ENCODE data around the gene IL23A. TPM values are rescaled to one million over a fixed set of nuclear protein-coding genes. Genes with fewer than 3 reads are reported as not detected.

The IL23A gene, protein sequence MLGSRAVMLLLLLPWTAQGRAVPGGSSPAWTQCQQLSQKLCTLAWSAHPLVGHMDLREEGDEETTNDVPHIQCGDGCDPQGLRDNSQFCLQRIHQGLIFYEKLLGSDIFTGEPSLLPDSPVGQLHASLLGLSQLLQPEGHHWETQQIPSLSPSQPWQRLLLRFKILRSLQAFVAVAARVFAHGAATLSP
- 10 to 100 TPM in 1 of 2 experiments, 1 to 10 TPM in 1; 2.9 to 12.4 TPM for total RNA-seq

DNA sequence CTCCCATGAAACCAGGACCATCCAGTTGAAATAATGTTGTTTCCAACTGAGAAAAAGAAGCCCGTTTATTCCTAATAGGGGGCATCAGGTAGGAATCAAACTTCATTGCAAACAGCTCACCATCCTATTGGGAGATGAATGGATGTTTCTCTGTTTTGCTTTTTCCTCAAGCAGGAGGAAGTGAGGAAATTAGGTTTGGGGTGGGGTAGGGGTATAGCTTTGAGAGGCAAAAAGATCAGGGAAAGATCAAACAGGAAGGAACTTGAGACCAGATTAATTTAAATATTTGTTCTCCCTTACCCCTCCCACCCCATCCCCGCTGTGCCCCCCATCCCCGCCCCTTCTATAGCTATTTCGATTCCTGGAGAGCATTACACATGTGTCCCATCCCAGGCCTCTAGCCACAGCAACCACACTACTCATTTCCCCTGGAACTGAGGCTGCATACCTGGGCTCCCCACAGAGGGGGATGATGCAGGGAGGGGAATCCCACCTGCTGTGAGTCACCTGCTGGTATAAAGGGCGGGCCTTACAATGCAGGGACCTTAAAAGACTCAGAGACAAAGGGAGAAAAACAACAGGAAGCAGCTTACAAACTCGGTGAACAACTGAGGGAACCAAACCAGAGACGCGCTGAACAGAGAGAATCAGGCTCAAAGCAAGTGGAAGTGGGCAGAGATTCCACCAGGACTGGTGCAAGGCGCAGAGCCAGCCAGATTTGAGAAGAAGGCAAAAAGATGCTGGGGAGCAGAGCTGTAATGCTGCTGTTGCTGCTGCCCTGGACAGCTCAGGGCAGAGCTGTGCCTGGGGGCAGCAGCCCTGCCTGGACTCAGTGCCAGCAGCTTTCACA, at the start of gene IL23A:
Gene IL23A (plus strand): TSS at position 577 of the 850 bp plus-strand sequence. CDS start 161 bp downstream, at position 738.
- Mint-ChIP-seq H3K4me1 (peaks cover 47% of the 10 kb centered on the region), H3K27ac (peak within 1 kb of the TSS; percentile 99), H3K27me3 (no peaks in the 10 kb centered on the region), H3K9me3 (ENCODE audit: low read depth) (no peaks in the 10 kb centered on the region), H3K36me3 (peaks cover 26% of the 10 kb centered on the region), H3K4me3 (peak within 1 kb of the TSS; percentile 69)
- CTCF ChIA-PET: interaction anchor here (0.7 to 2.7 kb wide), 10 partner anchors 11 to 149 kb away, joined by 3 to 21 read pairs (median 4); partner anchors contain the start of genes CNPY2, SMARCC2 and STAT2
- ATAC-seq: peak; percentile 41
- DNase-seq: peak; percentile 87

DNA sequence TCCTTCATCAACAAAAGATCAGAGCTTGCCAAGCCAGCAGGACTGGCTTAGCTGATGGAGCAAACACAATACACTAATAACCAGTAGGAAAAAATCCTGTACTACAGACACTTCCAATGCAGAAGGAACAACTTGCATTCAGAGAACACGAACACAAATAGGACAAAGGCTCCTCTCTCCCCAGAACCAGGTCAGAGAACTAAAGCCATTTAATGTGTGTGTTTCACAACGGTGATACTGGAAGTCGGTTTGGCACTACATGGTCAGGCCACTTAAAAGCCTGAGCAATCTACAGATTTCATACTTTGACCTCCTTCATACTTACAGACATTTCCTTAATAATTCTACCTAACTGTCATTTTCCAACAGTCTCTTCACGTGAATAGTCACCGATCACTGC, 44.9 kb upstream of the IL23A start:
- H3K36me3 Mint-ChIP-seq: peaks cover 47% of the 10 kb centered on the region
- peaks cover 51% of the 10 kb centered on the region for H3K4me1 Mint-ChIP-seq
- H3K27ac Mint-ChIP-seq: peak overlapping the region; percentile 36
- DNase-seq: no peak
- H3K9me3 Mint-ChIP-seq (ENCODE audit: low read depth): no peaks in the 10 kb centered on the region
- no peaks in the 10 kb centered on the region for H3K27me3 Mint-ChIP-seq
- no peak overlapping the region for H3K4me3 Mint-ChIP-seq
- CTCF ChIA-PET: interaction anchor here (1.7 kb wide), 1 partner anchor 27 kb away, joined by 6 read pairs; the partner anchor contains the start of gene COQ10A
- no peak for ATAC-seq

DNA sequence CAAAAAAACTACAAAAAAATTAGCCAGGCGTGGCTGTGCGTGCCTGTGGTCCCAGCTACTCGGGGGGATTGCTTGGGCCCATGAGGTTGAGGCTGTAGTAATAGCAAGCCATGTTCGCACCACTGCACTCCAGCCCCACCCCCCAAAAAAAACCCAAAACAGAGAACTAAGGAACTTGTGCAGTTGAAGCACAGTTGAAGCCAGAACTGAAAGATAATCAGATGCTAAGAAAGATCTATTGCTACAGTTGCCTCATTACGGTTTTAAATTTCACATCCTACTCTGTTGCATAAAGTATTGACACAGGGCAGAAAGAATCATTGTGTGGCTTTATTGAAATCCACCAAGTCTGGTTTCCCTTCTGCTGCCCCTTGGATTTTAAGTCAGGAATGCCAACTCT, 42.4 kb upstream of the IL23A start:
- Mint-ChIP-seq H3K4me1 (peaks cover 54% of the 10 kb centered on the region), H3K4me3 (no peak overlapping the region), H3K36me3 (peaks cover 37% of the 10 kb centered on the region), H3K27ac (no peak overlapping the region), H3K27me3 (no peaks in the 10 kb centered on the region), H3K9me3 (ENCODE audit: low read depth) (no peaks in the 10 kb centered on the region)
- CTCF ChIA-PET: no interaction called here
- no peak for ATAC-seq
- no peak for DNase-seq

DNA sequence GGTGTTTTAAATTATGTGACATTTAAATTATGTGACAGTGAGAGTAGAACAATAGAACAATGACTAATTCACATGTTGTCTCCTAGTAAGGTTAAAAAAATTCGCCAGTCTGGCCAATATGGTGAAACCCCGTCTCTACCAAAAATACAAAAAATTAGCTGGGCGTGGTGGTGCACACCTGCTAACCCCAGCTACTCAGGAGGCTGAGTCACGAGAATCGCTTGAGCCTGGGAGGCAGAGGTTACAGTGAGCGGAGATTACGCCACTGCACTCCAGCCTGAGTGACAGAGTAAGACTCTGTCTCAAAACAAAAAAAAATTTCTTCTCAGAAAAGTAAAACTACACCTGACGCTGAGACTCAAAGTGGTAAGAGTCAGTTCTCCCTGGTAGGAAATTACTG, 41.3 kb upstream of the IL23A start:
- H3K4me1 Mint-ChIP-seq: peaks cover 56% of the 10 kb centered on the region
- CTCF ChIA-PET: interaction anchor here (0.7 to 1.3 kb wide), 4 partner anchors 11 to 339 kb away, joined by 3 to 4 read pairs (median 3); partner anchors contain the start of gene COQ10A
- H3K9me3 Mint-ChIP-seq (ENCODE audit: low read depth): no peaks in the 10 kb centered on the region
- DNase-seq (no peak), ATAC-seq (no peak)
- H3K4me3 Mint-ChIP-seq: peak overlapping the region; percentile 6
- H3K27me3 Mint-ChIP-seq: no peaks in the 10 kb centered on the region
- H3K27ac Mint-ChIP-seq: peak overlapping the region; percentile 31
- peaks cover 32% of the 10 kb centered on the region for H3K36me3 Mint-ChIP-seq

DNA sequence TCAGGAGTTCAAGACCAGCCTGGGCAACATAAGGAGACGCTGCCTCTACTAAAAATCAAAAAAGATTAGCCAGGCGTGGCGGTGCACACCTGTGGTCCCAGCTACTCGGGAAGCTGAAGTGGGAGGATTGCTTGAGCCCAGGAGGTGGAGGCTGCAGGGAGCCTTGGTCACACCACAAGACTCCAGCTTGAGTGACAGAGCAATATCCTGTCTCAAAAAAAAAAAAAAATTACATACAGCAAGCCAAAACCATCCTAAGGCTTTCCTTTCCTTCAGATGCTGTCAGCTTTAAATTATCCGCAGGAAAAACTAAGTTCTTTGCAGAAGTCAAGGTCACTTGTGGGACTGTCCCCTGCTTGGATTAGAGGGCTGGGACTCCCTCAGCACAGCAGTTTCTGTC, 39.9 kb upstream of the IL23A start:
- ATAC-seq (no peak), DNase-seq (no peak)
- peaks cover 27% of the 10 kb centered on the region for H3K36me3 Mint-ChIP-seq
- CTCF ChIA-PET: interaction anchor here (0.9 to 1.6 kb wide), 9 partner anchors 9 to 180 kb away, joined by 3 to 7 read pairs (median 4); partner anchors contain the start of genes ESYT1, IL23A and ZC3H10
- no peaks in the 10 kb centered on the region for H3K9me3 Mint-ChIP-seq (ENCODE audit: low read depth)
- peaks cover 52% of the 10 kb centered on the region for H3K4me1 Mint-ChIP-seq
- no peaks in the 10 kb centered on the region for H3K27me3 Mint-ChIP-seq
- H3K27ac Mint-ChIP-seq: peak overlapping the region; percentile 89
- peak overlapping the region; percentile 90 for H3K4me3 Mint-ChIP-seq

DNA sequence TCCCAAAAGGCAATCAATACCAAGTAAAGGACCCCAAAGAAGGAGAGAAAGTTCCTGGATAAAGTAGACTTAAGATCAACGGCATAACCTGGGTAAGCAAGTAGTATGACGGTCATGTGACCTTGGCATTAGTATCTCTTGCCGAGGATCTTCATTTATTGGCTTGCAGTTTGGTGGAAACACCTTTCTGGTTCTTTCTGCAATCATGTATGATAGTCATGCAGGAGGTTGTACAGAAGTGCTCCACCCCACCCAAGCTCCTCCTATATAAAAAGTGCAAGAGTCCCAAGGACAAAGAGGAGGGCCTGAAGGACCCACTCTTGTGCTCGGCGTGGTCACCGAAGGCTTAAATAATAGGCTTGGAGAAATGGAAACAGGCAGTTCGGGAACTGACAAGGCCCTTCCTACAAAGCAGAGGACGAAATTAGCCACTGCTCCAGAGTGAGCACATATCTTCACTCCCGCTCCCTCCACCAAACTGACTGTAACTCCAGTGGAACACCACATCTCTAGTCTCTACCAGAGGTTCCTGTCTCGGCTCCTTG, 39.3 kb upstream of the IL23A start:
- CTCF ChIA-PET: interaction anchor here (1.1 to 1.9 kb wide), 7 partner anchors 12 to 181 kb away, joined by 3 to 7 read pairs (median 4); partner anchors contain the start of genes ESYT1, IL23A, PAN2 and ZC3H10
- Mint-ChIP-seq H3K4me3 (peak overlapping the region; percentile 90), H3K27ac (peak overlapping the region; percentile 89), H3K36me3 (peaks cover 26% of the 10 kb centered on the region), H3K27me3 (no peaks in the 10 kb centered on the region), H3K9me3 (ENCODE audit: low read depth) (no peaks in the 10 kb centered on the region), H3K4me1 (peaks cover 49% of the 10 kb centered on the region)
- peak; percentile 56 for DNase-seq
- ATAC-seq: peak; percentile 3

DNA sequence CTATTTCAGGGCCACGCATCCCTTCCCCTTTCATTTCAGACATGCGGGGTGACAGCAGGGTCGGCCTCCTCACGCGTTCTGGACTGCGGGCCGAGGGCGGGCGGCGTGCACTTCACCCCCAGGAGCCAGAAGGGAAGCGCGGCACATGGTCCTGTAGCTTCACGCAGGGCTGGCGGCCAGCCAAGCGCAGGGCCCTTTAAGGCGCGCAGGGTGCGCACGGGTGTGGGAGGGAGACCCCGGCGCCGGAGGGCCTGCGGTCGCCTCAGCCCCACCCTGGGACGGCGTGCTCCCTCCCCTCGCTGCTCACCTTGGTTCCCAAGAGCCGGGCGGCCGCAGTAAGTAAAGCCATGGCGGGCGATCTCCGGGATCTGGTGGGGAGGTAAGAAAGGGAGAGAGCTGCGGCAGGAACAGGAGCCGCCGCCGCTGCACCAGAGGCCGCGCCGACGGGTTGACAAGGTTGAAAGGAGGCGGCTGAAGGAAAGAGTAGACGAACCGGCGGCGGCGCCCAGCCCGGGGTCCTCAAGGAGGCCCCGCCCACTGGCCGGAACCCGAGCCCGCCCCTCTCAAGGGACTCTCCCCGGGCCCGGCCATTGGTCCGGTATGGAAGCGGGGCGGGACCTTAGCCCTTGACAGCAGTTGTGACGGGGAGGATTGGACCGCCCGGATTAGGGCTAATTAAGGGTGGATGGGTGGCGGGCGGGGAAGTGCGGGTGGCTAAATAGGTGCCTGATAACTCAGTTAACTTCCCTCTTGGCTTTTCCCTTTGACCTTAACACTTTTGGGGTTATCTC, 38.6 kb upstream of the IL23A start, which contains the start of gene CS:
Gene CS (minus strand): TSS at position 478 of the 791 bp plus-strand sequence. CDS start 129 bp downstream, at position 349.
- H3K4me1 Mint-ChIP-seq: peaks cover 49% of the 10 kb centered on the region
- ATAC-seq (peak; percentile 97), DNase-seq (peak; percentile 99)
- peak within 1 kb of the TSS; percentile 90 for H3K4me3 Mint-ChIP-seq
- no peaks in the 10 kb centered on the region for H3K27me3 Mint-ChIP-seq
- CTCF ChIA-PET: interaction anchor here (0.6 to 1.9 kb wide), 4 partner anchors 13 to 78 kb away, joined by 3 to 6 read pairs (median 4); partner anchors contain the start of genes PAN2 and RNF41
- H3K9me3 Mint-ChIP-seq (ENCODE audit: low read depth): no peaks in the 10 kb centered on the region
- H3K27ac Mint-ChIP-seq: peak within 1 kb of the TSS; percentile 89
- peaks cover 26% of the 10 kb centered on the region for H3K36me3 Mint-ChIP-seq

DNA sequence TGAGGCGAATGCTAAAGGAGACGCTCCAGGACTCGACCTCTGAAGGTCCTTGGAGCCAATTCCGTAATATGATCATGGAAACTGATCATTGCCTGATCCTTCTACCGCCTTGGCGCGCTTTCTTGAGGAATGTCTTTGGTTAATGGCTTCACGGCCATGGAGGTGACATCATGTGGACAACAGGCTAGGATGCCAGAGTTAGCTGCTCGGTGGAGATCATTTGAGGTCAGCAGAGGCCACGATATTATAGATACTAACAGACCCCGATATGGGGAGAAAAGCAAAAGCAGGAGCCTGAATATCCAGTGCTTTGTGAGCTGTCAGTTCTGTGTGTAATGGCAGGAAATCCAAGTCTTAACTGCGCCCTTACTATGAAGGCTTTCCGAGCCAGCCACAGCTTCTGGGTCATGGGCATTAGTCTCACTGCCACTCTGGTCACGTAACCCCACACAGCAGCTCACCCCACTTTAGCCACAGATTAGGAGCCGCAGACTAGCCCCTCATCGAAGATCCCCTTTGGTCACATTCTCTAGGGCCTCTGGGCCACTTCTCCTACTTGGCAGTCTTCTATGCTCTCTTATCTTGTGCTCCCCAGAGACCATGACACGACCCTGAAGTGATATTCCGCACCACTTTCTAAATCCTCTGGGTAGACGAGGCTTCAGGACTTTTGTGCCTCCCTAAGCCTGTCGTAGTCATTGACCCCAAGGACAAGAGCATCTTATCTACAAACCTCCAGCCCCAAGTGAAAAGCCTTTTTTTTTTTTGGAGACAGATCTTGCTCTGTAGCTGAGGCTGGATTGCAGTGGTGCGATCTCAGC, 37.8 kb upstream of the IL23A start:
- peaks cover 49% of the 10 kb centered on the region for H3K4me1 Mint-ChIP-seq
- H3K27ac Mint-ChIP-seq: peak overlapping the region; percentile 89
- H3K9me3 Mint-ChIP-seq (ENCODE audit: low read depth): no peaks in the 10 kb centered on the region
- CTCF ChIA-PET: interaction anchor here (0.6 to 1.9 kb wide), 5 partner anchors 20 to 752 kb away, joined by 3 to 6 read pairs (median 3); partner anchors contain the start of genes PAN2 and RNF41
- H3K4me3 Mint-ChIP-seq: peak overlapping the region; percentile 90
- DNase-seq (no peak), ATAC-seq (no peak)
- H3K36me3 Mint-ChIP-seq: peaks cover 30% of the 10 kb centered on the region
- H3K27me3 Mint-ChIP-seq: no peaks in the 10 kb centered on the region

DNA sequence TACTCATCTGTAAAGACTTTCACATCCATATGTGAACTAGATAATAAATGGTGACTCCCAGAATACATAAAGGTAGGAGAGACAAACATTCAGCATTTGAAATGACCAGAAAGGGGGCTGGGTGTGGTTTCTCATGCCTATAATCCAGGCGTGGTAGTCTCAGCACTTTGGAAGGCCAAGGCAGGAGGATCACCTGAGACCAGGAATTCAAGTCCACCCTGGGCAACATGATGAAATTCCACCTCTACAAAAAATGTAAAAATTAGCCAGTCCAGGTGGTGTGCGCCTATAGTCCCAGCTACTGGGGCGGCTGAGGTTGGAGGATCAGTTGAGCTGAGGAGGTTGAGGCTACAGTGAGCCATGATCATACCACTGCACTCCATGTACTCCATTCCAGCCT, 34.4 kb upstream of the IL23A start:
- Mint-ChIP-seq H3K4me3 (no peak overlapping the region), H3K27ac (no peak overlapping the region), H3K27me3 (no peaks in the 10 kb centered on the region), H3K4me1 (peaks cover 19% of the 10 kb centered on the region), H3K9me3 (ENCODE audit: low read depth) (no peaks in the 10 kb centered on the region), H3K36me3 (peaks cover 10% of the 10 kb centered on the region)
- ATAC-seq: no peak
- no peak for DNase-seq
- CTCF ChIA-PET: no interaction called here

DNA sequence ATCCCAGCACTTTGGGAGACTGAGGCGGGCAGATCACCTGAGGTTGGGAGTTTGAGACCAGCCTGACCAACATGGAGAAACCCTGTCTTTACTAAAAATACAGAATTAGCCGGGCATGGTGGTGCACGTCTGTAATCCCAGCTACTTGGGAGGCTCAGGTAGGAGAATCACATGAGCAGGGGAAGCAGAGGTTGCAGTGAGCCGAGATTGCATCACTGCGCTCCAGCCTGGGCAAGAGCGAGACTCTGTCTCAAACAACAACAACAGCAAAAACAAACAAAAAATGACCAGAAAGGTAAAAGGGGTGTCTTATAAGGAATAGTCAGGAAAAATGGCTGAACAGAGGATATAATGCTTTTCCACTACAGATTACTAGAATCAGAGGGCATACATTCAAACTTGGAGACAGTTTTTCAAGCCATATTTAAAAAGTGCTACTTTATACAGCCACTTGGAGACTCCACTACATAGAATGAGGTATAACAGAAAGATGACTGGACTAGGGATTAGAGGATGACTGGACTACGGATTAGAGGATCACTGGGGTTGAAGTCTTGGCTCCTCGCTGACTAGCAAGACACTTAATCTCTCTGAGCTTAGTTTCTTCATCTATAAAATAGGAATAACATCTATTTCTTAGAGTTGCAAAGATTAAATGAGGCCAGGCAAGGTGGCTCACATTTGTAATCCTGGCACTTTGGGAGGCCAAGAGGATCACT, 33.7 kb upstream of the IL23A start:
- no peaks in the 10 kb centered on the region for H3K9me3 Mint-ChIP-seq (ENCODE audit: low read depth)
- no peak overlapping the region for H3K27ac Mint-ChIP-seq
- no peak for DNase-seq
- H3K4me3 Mint-ChIP-seq: no peak overlapping the region
- no peak for ATAC-seq
- CTCF ChIA-PET: interaction anchor here (1.3 kb wide), 1 partner anchor 37 kb away, joined by 3 read pairs; no protein-coding TSS in a partner anchor
- H3K4me1 Mint-ChIP-seq: peaks cover 19% of the 10 kb centered on the region
- H3K36me3 Mint-ChIP-seq: peaks cover 14% of the 10 kb centered on the region
- H3K27me3 Mint-ChIP-seq: no peaks in the 10 kb centered on the region

DNA sequence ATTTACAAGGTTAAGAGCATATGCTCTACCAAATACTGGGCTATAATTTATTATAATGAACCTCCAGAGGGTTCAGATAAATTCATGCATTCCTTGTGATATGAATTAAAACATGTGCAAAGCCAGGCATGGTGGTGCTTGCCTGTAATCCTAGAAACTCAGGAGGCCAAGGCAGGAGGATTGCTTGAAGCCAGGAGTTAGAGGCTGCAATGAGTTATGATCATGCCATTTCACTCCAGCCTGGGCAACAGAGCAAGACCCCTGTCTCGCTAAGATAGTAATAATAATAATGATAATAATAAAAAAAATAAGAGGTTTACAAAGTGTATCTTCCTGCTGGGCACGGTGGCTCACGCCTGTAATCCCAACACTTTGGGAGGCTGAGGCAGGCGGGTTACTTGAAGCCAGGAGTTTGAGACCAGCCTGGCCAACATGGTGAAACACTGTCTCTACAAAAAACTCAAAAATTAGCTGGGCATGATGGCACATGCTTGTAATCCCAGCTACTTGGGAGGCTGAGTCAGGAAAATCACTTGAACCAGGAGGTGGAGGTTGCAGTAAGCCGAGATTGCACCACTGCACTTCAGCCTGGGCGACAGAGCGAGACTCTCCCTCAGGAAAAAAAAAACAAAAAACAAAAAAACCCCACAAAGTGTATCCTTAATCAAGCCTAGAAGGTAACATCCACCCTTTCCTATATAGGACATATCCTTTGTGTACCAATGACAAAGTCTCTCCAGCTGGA, 31.3 kb upstream of the IL23A start:
- Mint-ChIP-seq H3K27me3 (no peaks in the 10 kb centered on the region), H3K27ac (no peak overlapping the region)

More for the DNA sequence above, 31.3 kb upstream of the IL23A start:
- Mint-ChIP-seq H3K9me3 (ENCODE audit: low read depth) (no peaks in the 10 kb centered on the region), H3K36me3 (peaks cover 25% of the 10 kb centered on the region), H3K4me1 (peaks cover under 1% of the 10 kb centered on the region), H3K4me3 (no peak overlapping the region)
- no peak for ATAC-seq
- DNase-seq: no peak
- CTCF ChIA-PET: interaction anchor here (1.9 to 2.3 kb wide), 2 partner anchors 9 to 101 kb away, joined by 6 to 9 read pairs; partner anchors contain the start of gene CNPY2
